Karpas-422 (cell line): ENCODE data around the gene TDRD10. TPM values are rescaled to one million over a fixed set of nuclear protein-coding genes. Genes with fewer than 3 reads are reported as not detected.

Experiments
- DNase-seq: peaks from one replicate; pipeline ENCODE4 v3.0.0-alpha.2; 2015
- H2AFZ ChIP-seq: fragments of 200-600 bp; sonication (generic); 2 replicates; pipeline ENCODE4 v1.6.1; 2014; ENCODE audit warnings: antibody characterized with exemption, low read length, mixed read lengths
- H3K27ac ChIP-seq: fragments of 200-600 bp; sonication (generic); 2 replicates; pipeline ENCODE4 v1.5.1; 2014; ENCODE audit warnings: mild to moderate bottlenecking, low read length, moderate library complexity
- H3K27me3 ChIP-seq: fragments of 200-600 bp; sonication (generic); 2 replicates; pipeline ENCODE4 v1.6.1; 2014; ENCODE audit warnings: low read length, mixed read lengths
- H3K36me3 ChIP-seq: fragments of 200-600 bp; sonication (generic); 2 replicates; pipeline ENCODE4 v1.6.1; 2014; ENCODE audit warnings: low read length, mixed read lengths; ENCODE audit not compliant: insufficient read depth
- H3K4me1 ChIP-seq: fragments of 200-600 bp; sonication (generic); 2 replicates; pipeline ENCODE4 v1.6.1; 2014; ENCODE audit warnings: mild to moderate bottlenecking, low read length, mixed read lengths
- H3K4me2 ChIP-seq: fragments of 200-600 bp; sonication (generic); 2 replicates; pipeline ENCODE4 v1.6.1; 2014; ENCODE audit warnings: low read length, low read depth, mild to moderate bottlenecking; ENCODE audit not compliant: poor library complexity, severe bottlenecking
- H3K4me3 ChIP-seq: fragments of 200-600 bp; sonication (generic); 2 replicates; pipeline ENCODE4 v1.5.1; 2014; ENCODE audit warnings: mild to moderate bottlenecking, antibody characterized with exemption, low read length, mixed read lengths
- H3K79me2 ChIP-seq: fragments of 200-600 bp; sonication (generic); 2 replicates; pipeline ENCODE4 v1.6.1; 2014; ENCODE audit warnings: mild to moderate bottlenecking, low read length, mixed read lengths
- H3K9ac ChIP-seq: fragments of 200-600 bp; sonication (generic); 2 replicates; pipeline ENCODE4 v1.6.0; 2014; ENCODE audit warnings: low read length
- H3K9me2 ChIP-seq: fragments of 200-600 bp; sonication (generic), shearing (Covaris generic); replicated peaks from 2 replicates; pipeline ENCODE4 v1.6.0; 2014; ENCODE audit warnings: mild to moderate bottlenecking, low read length, moderate library complexity; ENCODE audit not compliant: insufficient read depth
- H3K9me3 ChIP-seq: fragments of 300-700, 200-600 bp; sonication (generic); 2 replicates; pipeline ENCODE4 v1.6.1; 2014; ENCODE audit warnings: low read length, mixed read lengths
- H4K20me1 ChIP-seq: fragments of 200-600 bp; sonication (generic); 2 replicates; pipeline ENCODE4 v1.6.1; 2014; ENCODE audit warnings: mild to moderate bottlenecking, antibody characterized with exemption, low read length, low read depth; ENCODE audit not compliant: insufficient read depth
- total RNA-seq: library from RNA; depleted of rRNA; stranded (reverse); fragments of >200 nt; shearing (Covaris generic); gene quantifications from 2 replicates; pipeline ENCODE4 v1.2.3, GENCODE V29; 2014; ENCODE audit warnings: low replicate concordance

TDRD10 gene
- total RNA-seq, 1 experiment from 2014 or later = not detected

GRCh38 chr1:154575951-154576566 is 74.0 kb downstream of the TDRD10 start:
- no peaks in the 10 kb centered on the region for H3K9me2 ChIP-seq

GRCh38 chr1:154577346-154578057 is 75.5 kb downstream of the TDRD10 start:
- peaks cover 81% of the 10 kb centered on the region for H3K4me1 ChIP-seq
- no peak overlapping the region for H2AFZ ChIP-seq
- 0 out of 2 replicates have a peak, but pooled peaks cover 8% of the 10 kb centered on the region for H4K20me1 ChIP-seq
- no peaks in the 10 kb centered on the region for H3K79me2 ChIP-seq
- no peaks in the 10 kb centered on the region for H3K9me3 ChIP-seq
- H3K4me3 ChIP-seq = no peak overlapping the region
- H3K9ac ChIP-seq = peak overlapping the region; percentile 63; the same call in 1 of the 2 replicates
- H3K27ac ChIP-seq = peak overlapping the region; percentile 96
- no peak for DNase-seq
- H3K27me3 ChIP-seq = no peaks in the 10 kb centered on the region
- no peaks in the 10 kb centered on the region for H3K9me2 ChIP-seq
- H3K4me2 ChIP-seq = peak overlapping the region; percentile 67
- peaks cover 17% of the 10 kb centered on the region; the same call in 1 of the 2 replicates for H3K36me3 ChIP-seq

More at GRCh38 chr1:154575951-154576566, 74.0 kb downstream of the TDRD10 start:
- Histone ChIP-seq H3K9ac (peak overlapping the region; percentile 63), H4K20me1 (0 out of 2 replicates have a peak, but pooled peaks cover 3% of the 10 kb centered on the region), H3K27ac (peak overlapping the region; percentile 96), H3K4me1 (peaks cover 83% of the 10 kb centered on the region), H3K4me3 (peak overlapping the region; percentile 38; the same call in 1 of the 2 replicates), H2AFZ (no peak overlapping the region), H3K36me3 (peaks cover 4% of the 10 kb centered on the region; the same call in 1 of the 2 replicates), H3K9me3 (no peaks in the 10 kb centered on the region), H3K4me2 (peak overlapping the region; percentile 67), H3K27me3 (no peaks in the 10 kb centered on the region), H3K79me2 (no peaks in the 10 kb centered on the region)
- no peak for DNase-seq

GRCh38 chr1:154578058-154578418 is 76.0 kb downstream of the TDRD10 start:
- 0 out of 2 replicates have a peak, but pooled peaks cover 13% of the 10 kb centered on the region for H4K20me1 ChIP-seq
- no peaks in the 10 kb centered on the region for H3K9me2 ChIP-seq
- no peaks in the 10 kb centered on the region for H3K9me3 ChIP-seq
- H3K4me2 ChIP-seq = no peak overlapping the region
- no peaks in the 10 kb centered on the region for H3K27me3 ChIP-seq
- peak overlapping the region; percentile 23; the same call in 1 of the 2 replicates for H3K9ac ChIP-seq
- no peaks in the 10 kb centered on the region for H3K79me2 ChIP-seq
- no peak overlapping the region for H3K4me3 ChIP-seq
- peaks cover 22% of the 10 kb centered on the region; the same call in 1 of the 2 replicates for H3K36me3 ChIP-seq
- DNase-seq = no peak
- no peak overlapping the region for H2AFZ ChIP-seq
- peaks cover 75% of the 10 kb centered on the region for H3K4me1 ChIP-seq
- peak overlapping the region; percentile 96 for H3K27ac ChIP-seq

GRCh38 chr1:154579374-154579773 is 77.4 kb downstream of the TDRD10 start:
- H3K4me3 ChIP-seq = no peak overlapping the region
- 0 out of 2 replicates have a peak, but pooled peaks cover 24% of the 10 kb centered on the region for H4K20me1 ChIP-seq
- H3K4me2 ChIP-seq = no peak overlapping the region
- no peaks in the 10 kb centered on the region for H3K9me3 ChIP-seq
- H3K9ac ChIP-seq = no peak overlapping the region
- no peak for DNase-seq
- H3K4me1 ChIP-seq = peaks cover 62% of the 10 kb centered on the region
- H3K27me3 ChIP-seq = no peaks in the 10 kb centered on the region
- no peaks in the 10 kb centered on the region for H3K9me2 ChIP-seq
- no peak overlapping the region for H3K27ac ChIP-seq
- H3K79me2 ChIP-seq = 0 out of 2 replicates have a peak, but pooled peaks cover 4% of the 10 kb centered on the region
- peaks cover 36% of the 10 kb centered on the region for H3K36me3 ChIP-seq
- no peak overlapping the region for H2AFZ ChIP-seq

GRCh38 chr1:154581766-154582165 is 79.7 kb downstream of the TDRD10 start:
- H3K9ac ChIP-seq = no peak overlapping the region
- H3K79me2 ChIP-seq = 0 out of 2 replicates have a peak, but pooled peaks cover 4% of the 10 kb centered on the region
- H2AFZ ChIP-seq = no peak overlapping the region
- peaks cover 59% of the 10 kb centered on the region for H3K36me3 ChIP-seq
- H3K4me1 ChIP-seq = peaks cover 47% of the 10 kb centered on the region
- H3K9me2 ChIP-seq = no peaks in the 10 kb centered on the region
- H3K4me3 ChIP-seq = no peak overlapping the region
- 0 out of 2 replicates have a peak, but pooled peaks cover 26% of the 10 kb centered on the region for H4K20me1 ChIP-seq
- DNase-seq = no peak
- no peaks in the 10 kb centered on the region for H3K27me3 ChIP-seq
- H3K4me2 ChIP-seq = no peak overlapping the region
- H3K9me3 ChIP-seq = no peaks in the 10 kb centered on the region
- no peak overlapping the region for H3K27ac ChIP-seq

GRCh38 chr1:154582885-154583284 is 80.9 kb downstream of the TDRD10 start:
- Histone ChIP-seq H3K9ac (no peak overlapping the region), H4K20me1 (peaks cover 29% of the 10 kb centered on the region; the same call in 1 of the 2 replicates), H3K9me2 (no peaks in the 10 kb centered on the region), H3K27me3 (no peaks in the 10 kb centered on the region), H3K4me3 (no peak overlapping the region), H3K27ac (no peak overlapping the region), H3K36me3 (peaks cover 67% of the 10 kb centered on the region), H3K79me2 (0 out of 2 replicates have a peak, but pooled peaks cover 4% of the 10 kb centered on the region), H3K9me3 (no peaks in the 10 kb centered on the region), H3K4me2 (no peak overlapping the region), H2AFZ (no peak overlapping the region), H3K4me1 (peaks cover 36% of the 10 kb centered on the region)
- DNase-seq = no peak

GRCh38 chr1:154583773-154584172 is 81.8 kb downstream of the TDRD10 start:
- Histone ChIP-seq H4K20me1 (peaks cover 30% of the 10 kb centered on the region; the same call in 1 of the 2 replicates), H3K4me1 (peaks cover 27% of the 10 kb centered on the region), H2AFZ (no peak overlapping the region), H3K9me3 (no peaks in the 10 kb centered on the region), H3K27ac (no peak overlapping the region), H3K9ac (no peak overlapping the region), H3K9me2 (no peaks in the 10 kb centered on the region), H3K27me3 (no peaks in the 10 kb centered on the region), H3K4me2 (no peak overlapping the region), H3K36me3 (peaks cover 67% of the 10 kb centered on the region), H3K4me3 (no peak overlapping the region), H3K79me2 (peaks cover 4% of the 10 kb centered on the region; the same call in 1 of the 2 replicates)
- DNase-seq = no peak
